Tibial nerve (tissue), 4 donors: ENCODE data around the gene TMEM232.

Experiments
- EP300 ChIP-seq, 2 donors: sonication (generic); formaldehyde crosslinking; IDR thresholded peaks; one replicate each; pipeline ENCODE4 v1.6.1; 2017; ENCODE audit warnings: antibody characterized with exemption in 2 of 2, mild to moderate bottlenecking in 1 of 2
- POLR2A ChIP-seq, 2 donors: fragments of 450-650 bp; IDR thresholded peaks; one replicate each; pipeline ENCODE4 v1.6.1; 2017; ENCODE audit warnings: antibody characterized with exemption in 2 of 2, mild to moderate bottlenecking in 2 of 2, moderate library complexity in 2 of 2
- TF ChIP-seq, protein P1 (sequence below), 5 experiments: fragments of 200-600 bp in 3 of 5; fragments of 450-650 bp in 2 of 5; sonication (generic) in 3 of 5; IDR thresholded peaks; one replicate each; pipeline ENCODE4 v1.5.1; 2016 to 2019; ENCODE audit warnings: antibody characterized with exemption in 5 of 5, mild to moderate bottlenecking in 3 of 5, moderate library complexity in 2 of 5

DNA sequence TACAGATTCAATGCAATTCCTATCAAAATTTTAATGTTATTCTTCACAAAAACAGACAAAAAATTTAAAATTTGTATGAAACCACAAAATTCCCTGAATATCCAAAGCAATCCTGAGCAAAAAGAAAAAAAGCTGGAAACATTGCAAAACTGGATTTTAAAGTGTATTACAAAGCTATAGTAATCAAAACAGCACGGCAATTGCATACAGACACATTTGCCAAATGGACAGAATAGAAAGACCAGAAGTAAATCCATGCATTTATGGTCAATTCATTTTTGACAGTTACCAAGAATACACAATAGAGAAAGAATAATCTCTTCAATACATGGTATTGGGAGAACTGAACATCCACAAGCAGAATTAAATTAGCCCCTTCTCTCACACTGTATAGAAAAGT is 110.5 kb downstream of the TMEM232 start:
- TF ChIP-seq, protein P1, sequence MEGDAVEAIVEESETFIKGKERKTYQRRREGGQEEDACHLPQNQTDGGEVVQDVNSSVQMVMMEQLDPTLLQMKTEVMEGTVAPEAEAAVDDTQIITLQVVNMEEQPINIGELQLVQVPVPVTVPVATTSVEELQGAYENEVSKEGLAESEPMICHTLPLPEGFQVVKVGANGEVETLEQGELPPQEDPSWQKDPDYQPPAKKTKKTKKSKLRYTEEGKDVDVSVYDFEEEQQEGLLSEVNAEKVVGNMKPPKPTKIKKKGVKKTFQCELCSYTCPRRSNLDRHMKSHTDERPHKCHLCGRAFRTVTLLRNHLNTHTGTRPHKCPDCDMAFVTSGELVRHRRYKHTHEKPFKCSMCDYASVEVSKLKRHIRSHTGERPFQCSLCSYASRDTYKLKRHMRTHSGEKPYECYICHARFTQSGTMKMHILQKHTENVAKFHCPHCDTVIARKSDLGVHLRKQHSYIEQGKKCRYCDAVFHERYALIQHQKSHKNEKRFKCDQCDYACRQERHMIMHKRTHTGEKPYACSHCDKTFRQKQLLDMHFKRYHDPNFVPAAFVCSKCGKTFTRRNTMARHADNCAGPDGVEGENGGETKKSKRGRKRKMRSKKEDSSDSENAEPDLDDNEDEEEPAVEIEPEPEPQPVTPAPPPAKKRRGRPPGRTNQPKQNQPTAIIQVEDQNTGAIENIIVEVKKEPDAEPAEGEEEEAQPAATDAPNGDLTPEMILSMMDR (IDR thresholded peaks at IDR 0.05), result no peak
- no peak for TF ChIP-seq EP300 (IDR thresholded peaks at IDR 0.05)
- no peak for TF ChIP-seq POLR2A (IDR thresholded peaks at IDR 0.05)
